GM13976 (cell line): Measurements from ENCODE around the gene SYCP3.

ENCODE experiments used
- DNase-seq: peaks from one replicate; pipeline ENCODE4 v3.0.0; 2012; ENCODE audit warnings: low spot score
- in situ Hi-C: fragments of 300-500 bp; cut with MboI; formaldehyde crosslinking; loops from one replicate; pipeline ENCODE4 v1.12.0; 2022; ENCODE audit warnings: low sequenced_read_pairs, mixed read lengths, inconsistent platforms; ENCODE audit not compliant: unreplicated experiment
- TF ChIP-seq, protein P1 (sequence below): IDR thresholded peaks from 2 replicates; pipeline ENCODE4 v1.5.1; 2012; ENCODE audit warnings: borderline replicate concordance, mild to moderate bottlenecking; ENCODE audit not compliant: insufficient read depth; ENCODE audit errors: extremely low read depth, missing control alignments, control extremely low read depth

The SYCP3 gene

DNA sequence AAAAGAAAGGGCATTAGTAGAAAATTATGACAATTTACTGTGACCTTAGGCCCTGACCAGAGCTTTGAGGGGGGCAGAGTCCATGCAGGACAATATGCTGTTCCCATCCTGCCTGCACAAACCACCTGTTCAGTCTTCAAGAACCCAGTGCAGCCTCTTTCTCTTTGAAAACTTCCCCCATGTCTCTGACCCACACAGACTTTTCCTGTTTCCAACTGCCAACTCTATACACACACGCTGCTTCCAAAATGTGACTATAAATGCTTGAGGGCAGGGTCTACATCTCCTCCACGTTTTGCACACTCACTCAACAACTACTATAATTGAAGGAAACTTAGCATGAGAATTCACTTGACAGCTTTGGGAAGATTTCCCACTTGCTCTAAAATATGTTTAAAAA lies 36.6 kb upstream of the SYCP3 start:
- TF ChIP-seq, protein P1, sequence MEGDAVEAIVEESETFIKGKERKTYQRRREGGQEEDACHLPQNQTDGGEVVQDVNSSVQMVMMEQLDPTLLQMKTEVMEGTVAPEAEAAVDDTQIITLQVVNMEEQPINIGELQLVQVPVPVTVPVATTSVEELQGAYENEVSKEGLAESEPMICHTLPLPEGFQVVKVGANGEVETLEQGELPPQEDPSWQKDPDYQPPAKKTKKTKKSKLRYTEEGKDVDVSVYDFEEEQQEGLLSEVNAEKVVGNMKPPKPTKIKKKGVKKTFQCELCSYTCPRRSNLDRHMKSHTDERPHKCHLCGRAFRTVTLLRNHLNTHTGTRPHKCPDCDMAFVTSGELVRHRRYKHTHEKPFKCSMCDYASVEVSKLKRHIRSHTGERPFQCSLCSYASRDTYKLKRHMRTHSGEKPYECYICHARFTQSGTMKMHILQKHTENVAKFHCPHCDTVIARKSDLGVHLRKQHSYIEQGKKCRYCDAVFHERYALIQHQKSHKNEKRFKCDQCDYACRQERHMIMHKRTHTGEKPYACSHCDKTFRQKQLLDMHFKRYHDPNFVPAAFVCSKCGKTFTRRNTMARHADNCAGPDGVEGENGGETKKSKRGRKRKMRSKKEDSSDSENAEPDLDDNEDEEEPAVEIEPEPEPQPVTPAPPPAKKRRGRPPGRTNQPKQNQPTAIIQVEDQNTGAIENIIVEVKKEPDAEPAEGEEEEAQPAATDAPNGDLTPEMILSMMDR, result no peak
- in situ Hi-C loops, result loop anchor here (10.0 kb wide), 1 partner anchor 139 kb away; no protein-coding TSS in a partner anchor
- DNase-seq, result no peak

DNA sequence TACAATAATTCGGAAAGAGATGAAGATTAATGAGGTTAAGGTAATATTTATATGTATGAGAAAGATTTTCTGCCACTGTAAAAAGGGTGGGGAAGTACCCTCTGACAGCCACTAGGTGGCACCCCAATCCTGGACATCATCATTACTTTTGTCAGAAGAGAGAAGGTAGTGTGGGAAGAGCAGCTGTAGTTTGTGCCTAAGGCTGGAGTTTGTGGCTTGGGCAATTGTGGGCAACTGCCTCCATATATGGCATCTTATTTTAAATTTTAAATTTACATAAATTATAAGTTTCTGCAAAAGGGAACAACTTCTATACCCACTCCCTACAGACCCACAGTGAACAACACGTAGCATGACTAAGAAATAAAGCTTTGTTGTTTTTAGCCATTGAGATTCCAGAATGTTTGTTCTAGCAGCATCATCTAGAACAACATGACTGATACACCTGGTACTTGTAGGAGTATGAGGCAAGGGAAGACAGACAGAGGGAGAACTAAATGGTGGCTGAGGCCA lies 34.4 kb upstream of the SYCP3 start:
- in situ Hi-C loops, result loop anchor here (10.0 to 25.0 kb wide), 2 partner anchors 141 to 361 kb away; partner anchors contain the start of gene ARL1
- peak; percentile 79 for DNase-seq
- TF ChIP-seq, protein P1, result peak; percentile 75

DNA sequence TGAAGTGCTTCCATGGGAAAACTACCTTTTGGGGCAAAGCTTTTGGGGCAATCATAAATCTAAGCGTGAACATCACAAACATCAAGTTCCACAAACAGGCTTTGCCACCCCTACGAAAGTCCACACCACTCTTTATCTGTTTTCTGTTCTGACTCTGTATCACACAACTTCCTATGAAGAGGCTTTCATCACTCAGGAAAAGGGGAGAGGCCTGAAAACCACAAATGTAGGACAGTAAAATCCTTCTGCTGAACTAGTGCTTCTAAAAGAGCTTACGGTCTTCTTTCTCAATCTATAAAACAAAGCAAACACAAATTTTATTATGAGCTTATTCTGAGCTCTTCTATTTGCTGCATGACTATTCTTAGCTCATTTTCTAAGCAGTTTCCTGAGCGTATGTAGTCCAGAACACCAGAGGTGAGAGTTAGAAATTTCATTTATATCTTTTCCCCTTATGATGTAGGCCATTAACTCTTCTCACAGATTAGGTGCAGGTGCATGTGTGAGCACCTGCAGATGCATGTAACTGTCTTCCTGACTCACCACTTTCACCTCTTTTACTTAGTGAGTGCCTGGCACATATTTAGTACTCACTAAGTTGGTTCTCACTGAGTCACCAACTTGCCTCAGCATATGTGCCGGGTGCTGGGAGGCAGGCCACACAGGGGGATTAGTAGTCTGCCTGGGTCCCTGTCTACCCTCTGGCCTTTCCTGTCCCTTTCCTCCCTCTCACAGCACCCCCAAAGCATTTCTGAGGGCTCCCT lies 32.9 kb upstream of the SYCP3 start:
- in situ Hi-C loops, result loop anchor here (10.0 to 25.0 kb wide), 2 partner anchors 143 to 360 kb away; partner anchors contain the start of gene ARL1
- TF ChIP-seq, protein P1, result no peak
- DNase-seq, result no peak

DNA sequence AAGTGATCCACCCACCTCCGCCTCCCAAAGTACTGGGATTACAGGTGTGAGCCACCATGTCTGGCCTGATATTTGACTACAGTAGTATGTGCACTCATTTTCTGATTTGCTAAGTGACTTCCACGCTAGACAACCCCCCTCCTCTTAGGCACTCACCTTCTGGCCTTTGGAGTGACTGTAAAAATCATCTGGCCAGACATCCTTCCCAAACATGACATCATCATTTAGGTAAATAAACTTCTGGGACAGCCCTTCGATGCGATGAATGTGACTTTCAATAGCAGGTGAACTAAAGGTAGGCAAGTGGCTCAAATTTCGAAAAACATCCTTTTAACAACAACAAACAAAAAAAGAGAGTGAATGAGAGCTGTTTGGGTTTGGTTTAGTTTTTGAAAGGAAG lies 30.6 kb upstream of the SYCP3 start:
- DNase-seq, result no peak
- in situ Hi-C loops, result loop anchor here (10.0 to 25.0 kb wide), 3 partner anchors 145 to 358 kb away; partner anchors contain the start of gene ARL1

DNA sequence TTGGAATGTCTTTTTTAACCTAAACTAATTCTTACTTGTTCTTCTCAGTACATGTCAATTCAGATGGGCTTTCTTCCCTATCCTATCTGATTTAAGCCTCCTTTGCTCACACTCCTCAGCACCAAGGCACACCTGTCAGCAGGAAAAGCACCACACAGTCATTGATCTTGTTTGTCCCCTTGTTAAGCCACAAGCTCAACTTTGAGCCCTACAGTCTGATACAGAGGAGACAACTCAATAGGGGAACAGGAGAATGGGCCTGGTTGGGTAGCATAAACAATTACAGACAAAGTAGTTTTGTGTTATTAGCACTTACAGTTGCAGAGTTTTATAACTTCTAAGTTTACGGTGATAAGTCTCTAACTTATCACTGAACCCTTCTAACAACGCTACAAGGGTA lies 29.5 kb upstream of the SYCP3 start:
- in situ Hi-C loops, result loop anchor here (10.0 to 25.0 kb wide), 2 partner anchors 274 to 356 kb away; partner anchors contain the start of gene ARL1
- TF ChIP-seq, protein P1, result no peak
- DNase-seq, result no peak

More for the DNA sequence above, 30.6 kb upstream of the SYCP3 start:
- TF ChIP-seq, protein P1, result no peak

DNA sequence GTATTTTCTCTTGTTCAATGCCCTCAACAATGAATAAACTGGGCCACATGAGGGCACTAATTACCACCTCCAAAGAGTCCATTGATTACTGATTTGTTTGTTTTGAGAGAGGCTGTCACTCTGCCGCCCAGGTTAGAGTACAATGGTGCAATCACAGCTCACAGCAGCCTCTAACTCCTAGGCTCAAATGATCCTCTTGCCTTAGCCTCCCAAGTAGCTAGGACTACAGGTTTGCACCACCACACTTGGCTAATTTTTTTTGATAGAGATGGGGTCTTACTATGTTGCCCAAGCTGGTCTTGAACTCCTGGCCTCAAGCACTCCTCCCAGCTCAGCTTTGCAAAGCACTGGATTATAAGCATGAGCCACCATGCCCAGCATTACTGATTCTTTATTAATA lies 28.3 kb upstream of the SYCP3 start:
- DNase-seq, result no peak
- TF ChIP-seq, protein P1, result no peak
- in situ Hi-C loops, result loop anchor here (10.0 to 25.0 kb wide), 2 partner anchors 273 to 355 kb away; partner anchors contain the start of gene ARL1
